Fibroblast of the conjunctiva (primary cell): ENCODE results near the gene DHRS2.
"Not testable (repeated sequence)": the region's sequence is repeated elsewhere in the genome, so short reads cannot be mapped to it uniquely, and the experiment has no call there.

Experiments used
- DNase-seq: peaks from one replicate; pipeline ENCODE4 v3.0.0-alpha.2; 2010; ENCODE audit warnings: low read depth

DHRS2 gene

DNA sequence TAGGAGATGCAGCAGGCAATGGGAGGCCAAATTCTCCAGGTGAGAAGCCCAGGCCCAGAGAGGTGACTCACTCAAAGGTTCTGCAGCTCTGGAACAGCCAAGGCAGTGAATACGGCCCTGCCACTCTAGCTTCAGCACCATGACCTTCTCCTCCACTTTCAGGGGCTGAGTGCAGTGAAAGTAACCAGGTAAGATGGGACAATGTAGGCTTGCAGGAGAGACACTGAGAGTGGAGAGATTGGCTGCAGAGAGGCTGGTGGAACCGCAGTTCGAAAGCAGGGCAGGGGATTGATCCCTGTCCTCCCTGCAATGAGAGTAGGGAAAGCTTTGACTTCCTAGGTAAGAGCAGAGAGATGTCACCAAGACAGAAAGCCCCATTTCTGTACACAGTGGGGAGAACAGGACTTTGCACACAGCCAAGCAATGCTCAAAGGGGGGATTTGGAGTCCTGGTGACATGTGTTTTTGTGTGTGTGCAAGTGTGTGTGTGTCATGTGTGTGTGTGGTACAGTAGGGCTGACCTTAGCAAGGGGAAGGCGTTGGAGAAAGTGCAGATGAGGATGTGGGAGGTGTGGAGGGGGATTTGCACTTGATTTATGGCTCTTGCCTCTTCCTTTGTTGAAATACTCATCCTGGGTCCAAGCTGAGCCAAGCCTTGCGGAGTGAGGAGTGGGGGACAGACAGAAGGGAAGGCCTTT, 12.7 kb downstream of the DHRS2 start:
- DNase-seq, result no peak

DNA sequence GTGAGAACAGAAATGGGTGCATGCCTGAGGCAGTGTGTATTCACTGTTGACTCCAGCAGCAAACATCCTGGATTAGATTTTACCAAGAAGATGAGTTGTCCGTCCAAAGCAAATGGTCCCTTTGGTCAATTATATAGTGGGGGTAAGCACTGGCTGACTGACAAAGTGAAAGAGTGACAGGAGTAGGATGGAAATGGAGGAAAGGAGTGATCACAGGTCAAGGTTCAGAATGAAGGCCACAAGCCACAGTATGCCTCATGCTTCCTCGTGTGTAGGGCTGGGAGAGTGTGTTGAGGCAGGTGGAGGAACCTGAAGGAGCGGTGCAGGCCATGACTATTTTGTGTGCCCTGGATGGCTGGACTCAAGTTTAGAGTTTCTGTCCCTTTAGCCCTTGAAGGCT, 14.3 kb downstream of the DHRS2 start:
- DNase-seq, result no peak

DNA sequence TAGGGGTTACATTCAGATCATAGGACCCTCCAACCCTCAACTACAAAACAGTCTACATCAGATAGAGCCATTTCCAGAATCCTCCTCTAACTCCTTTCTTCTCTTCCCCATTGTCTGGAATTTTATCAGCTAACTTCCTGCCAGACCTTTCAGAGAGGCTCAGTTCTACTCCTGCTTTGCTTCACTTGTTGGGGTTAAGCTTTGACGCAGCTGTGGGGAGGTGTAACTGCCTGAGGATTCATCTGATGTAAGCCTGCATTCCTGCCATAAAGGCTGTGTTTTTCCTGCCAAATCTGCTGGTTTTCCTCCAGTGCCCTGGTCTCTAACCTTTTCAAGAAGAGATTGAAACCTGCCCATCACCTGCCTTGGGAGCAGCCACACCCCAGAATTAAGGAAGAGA, 16.9 kb downstream of the DHRS2 start:
- no peak for DNase-seq

GRCh38 chr14:23654231-23654630, 18.1 kb downstream of the DHRS2 start:
- DNase-seq, result no peak

DNA sequence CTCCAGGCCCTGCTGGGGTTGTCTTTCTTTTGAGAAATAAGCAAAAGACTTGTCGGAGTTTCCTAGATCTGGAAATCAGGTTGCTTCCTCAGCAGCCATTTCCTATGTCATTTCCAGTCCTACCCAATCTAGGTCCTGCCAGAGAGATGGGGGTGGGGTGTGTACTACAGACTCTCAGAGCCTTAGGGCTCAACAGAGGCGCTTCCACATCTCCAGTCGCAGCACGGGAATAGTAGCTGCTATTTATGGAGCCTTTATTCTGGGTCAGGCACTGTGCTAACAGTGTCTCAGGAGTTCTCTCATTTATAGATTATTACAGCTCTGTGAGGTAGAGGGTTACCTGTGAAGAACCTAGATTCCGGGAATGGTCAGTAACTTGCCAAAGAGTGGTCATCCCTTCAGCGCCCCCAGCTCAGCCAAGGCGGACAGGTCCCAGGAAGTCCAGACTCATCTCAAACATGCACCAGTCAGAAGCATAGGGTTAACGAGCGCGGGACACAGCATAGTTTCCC, 21.9 kb downstream of the DHRS2 start:
- DNase-seq, result no peak

DNA sequence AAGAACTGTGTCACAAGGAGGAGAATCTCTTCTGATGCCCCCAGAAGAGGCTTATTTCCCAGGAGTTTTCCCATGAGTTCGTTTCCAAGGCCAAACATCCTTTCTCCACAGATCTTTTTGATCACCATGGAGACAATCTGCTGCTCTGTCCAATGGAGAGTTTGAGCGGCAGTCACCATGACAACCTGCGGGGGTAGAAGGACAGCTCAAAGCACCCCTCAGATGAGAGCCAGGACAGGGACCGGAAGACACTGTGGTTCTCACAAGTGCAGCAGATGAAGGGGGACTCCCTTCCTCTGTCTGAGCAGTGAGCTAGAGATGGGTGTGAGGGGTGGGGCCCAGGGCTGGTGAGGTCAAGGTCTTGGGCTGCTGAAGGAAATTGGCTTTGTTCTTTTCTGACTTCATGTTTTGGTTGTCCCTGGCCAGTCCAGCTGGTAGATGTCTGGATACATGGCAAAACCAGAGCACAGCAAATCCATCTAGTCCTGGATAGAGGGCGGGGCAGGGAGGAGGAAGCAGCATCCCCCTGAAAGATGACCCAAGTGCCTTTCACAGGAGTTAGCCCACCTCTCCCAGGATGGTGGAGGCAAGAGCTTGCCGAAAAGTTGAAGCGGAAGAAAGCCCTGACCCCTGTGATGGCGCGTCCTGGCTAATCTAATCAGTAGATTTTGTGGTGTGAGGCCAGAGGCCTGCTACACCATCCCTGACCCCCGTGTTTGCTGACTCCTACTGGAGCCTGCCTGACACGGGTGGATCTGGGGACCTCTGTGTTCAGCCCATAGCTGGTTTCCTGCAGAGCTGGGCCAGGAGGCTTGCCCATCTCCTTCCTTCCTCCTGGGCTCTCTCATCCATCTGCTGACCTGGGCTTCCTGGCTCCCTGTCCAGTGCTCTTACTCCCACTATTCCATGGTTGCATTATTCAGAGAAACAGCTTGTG, 24.4 kb downstream of the DHRS2 start:
- no peak for DNase-seq

GRCh38 chr14:23661542-23661941, 25.4 kb downstream of the DHRS2 start:
- DNase-seq, result no peak

DNA sequence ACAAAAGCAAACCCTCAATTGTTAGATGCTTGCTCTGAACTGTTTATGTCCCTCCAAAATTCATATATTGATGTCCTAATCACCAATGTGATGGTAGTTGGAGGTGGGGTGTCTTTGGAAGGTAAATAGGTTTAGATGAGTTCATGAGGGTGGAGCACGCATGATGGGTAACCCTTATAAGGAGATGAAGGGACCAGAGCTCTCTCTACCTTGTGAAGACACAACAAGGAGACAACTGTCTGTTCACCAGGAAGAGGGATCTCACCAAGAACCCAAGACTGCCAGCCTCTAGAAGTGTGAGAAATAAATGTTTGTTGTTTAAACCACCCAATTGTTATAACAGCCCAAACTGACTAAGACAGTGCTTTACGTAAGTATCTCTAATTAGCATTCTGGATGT, 27.0 kb downstream of the DHRS2 start:
- no peak for DNase-seq

- no peak for DNase-seq
Observed at GRCh38 chr14:23663711-23664110, 27.5 kb downstream of the DHRS2 start.

DNA sequence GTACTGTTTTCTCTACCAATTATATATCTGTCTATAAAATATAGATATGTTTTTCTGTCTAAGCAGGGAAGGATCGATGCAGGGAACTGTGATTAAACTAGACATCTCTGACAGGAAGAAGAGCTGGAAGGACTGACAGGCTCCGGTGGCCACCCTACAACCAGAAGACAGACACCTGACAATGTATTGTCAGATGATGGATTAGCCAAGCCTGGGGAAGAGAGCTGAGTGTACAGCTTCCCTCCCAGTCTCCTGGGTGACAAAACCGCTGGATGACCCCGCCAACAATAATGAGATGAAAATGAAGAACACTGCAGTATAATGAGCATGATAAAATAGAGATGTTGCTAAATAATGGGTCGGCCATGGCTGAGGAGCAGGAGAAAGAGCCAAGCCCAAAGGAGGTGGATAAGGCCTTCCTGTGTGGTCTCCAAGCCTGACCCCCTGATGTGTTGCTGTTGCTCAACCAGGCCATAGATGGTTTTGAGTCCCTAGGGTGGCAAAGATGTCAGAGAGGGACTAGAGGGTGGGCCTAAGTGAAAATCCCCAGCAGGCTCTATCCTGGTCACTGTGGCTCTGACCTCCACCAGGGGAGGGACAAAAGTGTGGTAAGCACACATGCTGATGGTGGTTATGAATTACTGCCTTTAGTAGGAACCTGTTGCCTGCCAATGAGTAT, 28.2 kb downstream of the DHRS2 start:
- DNase-seq, result no peak

DNA sequence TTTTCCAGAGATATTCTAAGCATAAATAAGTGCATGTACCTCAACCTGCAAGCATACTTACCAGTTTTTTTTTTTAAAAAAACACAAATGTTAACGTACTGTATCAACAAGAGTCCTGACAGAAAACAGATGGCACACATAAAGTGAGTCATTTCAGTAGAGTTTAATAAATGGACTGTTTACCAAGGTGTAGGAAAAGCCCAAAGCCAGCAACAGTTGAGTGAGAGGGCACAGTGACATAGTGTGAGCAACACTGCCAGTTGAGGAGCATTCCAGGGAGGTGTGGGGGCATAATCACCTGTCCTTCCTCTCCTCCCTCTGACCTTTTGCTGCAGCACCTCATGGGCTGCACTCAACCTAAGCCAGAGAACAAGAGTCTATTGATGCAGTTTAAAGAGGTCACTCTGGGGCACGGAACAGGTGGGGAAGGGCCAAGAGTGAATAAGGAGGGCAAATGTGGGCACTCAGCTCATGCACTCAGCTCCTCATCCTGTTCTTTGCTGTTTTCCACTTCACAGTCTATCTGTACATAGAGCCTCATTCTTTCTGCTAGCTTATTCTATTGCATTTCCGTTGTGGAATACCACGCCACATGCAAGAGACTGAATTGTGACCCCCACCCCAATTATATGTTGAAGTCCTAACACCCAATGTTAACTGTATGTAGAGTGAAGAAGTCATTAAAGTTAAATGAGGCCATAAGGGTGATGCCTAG, 29.3 kb downstream of the DHRS2 start:
- no peak for DNase-seq

DNA sequence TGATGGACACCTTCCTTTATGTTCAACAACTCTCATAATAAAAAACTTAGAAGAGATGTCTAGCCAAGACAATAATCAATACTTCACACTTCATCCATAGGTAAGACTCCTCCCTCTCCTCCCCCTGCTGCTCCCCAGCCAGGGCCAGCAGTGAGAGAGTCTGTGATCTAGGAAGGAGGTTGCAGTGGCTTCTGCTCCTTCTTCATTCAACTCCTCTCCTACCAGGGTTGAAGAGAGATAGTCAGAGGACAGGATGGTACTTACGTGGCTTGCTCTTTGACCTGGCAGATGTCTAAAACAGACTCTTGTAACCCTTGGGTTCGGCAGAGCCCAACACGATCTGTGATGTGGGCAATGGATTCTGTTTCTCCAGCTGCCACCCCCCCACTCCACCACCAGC, 31.0 kb downstream of the DHRS2 start:
- DNase-seq, result no peak

DNA sequence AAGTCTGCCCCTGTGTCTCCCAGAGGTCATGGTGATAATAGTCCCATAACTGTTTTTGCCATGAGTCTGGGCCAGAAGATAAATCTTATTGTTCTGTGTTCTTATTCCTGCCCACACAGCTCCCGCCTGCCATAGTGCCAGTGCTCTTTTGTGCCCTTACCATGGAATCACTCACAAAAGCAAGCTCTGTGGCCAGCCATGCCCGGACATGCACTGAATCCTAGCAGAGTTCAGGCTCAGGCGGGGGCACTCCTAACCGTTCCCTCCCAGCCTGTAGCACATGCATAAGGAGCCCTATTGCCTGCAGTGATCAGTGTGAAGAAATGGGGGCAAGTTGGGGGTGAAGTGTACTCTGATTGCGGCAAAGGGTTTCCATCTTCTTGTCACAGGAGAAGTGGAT, 33.3 kb downstream of the DHRS2 start:
- DNase-seq, result no peak

DNA sequence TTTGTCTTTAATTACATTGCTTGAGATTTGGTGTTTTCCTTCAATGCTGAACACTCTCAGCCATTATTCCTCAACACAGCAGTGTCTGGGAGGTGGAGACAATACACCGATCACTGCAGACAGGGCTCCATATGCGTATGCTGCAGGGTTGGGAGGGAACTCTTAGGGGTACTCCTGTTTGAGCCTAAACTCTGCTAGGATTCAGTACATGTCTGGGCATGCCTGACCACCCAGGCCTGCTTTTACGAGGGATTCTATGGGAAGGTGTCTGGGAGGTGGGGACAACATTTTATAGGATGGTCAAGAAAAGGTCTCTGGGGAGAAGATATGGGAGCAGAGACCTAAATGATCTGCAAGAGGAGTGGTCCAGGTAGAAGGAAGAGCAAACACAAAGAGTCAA, 34.3 kb downstream of the DHRS2 start:
- DNase-seq, result no peak

DNA sequence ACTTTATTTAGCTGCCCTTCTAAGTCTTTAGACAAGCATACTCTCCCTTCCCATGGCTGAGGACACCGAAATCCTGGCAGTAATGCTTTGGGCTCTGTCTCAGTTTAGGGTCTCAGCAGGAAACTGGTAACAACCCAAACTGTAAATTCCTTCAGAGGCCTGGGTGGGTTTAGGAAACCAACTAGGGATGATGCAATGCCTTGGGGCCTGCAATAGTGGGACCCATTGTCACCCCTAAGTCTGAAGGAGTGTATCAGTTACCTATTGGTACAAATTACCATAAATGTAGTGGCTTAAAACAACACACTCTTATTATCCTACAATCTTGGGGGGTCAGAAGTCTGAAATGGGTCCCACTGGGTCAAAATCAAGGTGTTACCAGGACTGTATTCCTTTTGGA, 36.0 kb downstream of the DHRS2 start:
- DNase-seq, result no peak

DNA sequence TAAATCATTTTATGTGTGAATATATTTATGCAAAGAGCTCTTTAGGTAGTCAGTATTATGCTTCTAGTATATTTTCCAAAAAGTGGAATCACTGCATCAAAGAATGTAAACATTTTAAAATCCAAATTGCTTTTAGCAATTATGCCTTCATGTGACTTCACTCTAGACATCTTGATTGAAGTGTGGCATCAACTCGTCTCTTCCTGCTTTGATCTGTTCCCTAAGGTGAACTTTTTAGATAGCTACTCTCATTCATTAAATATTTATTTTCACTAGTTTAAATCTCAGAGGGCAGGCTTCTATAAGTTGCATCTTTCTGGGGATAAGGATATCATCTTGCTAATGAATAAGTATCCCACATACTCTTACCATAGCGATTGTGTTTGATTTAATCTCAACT, 39.2 kb downstream of the DHRS2 start:
- DNase-seq, result no peak

DNA sequence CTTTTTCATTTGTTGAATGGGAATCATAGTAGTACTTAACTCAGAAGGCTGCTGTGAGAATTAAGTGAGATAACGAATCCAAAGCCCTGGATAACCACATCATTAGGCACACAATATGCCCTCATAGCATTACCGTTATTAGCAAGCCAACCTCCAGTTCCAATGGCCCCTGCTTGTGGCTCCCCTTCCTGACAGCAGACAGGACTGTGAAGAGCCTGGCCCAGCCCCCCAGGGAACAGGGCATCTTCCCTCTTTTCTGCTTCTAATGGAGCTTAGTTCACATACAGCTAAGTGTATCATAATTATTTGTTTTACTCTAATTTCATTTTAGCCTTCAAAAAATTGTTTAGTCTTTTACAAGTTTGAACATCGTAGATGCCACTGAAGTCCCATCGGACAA, 39.7 kb downstream of the DHRS2 start:
- DNase-seq, result no peak

- no peak for DNase-seq
Observed at GRCh38 chr14:23681337-23681736, 45.2 kb downstream of the DHRS2 start.

DNA sequence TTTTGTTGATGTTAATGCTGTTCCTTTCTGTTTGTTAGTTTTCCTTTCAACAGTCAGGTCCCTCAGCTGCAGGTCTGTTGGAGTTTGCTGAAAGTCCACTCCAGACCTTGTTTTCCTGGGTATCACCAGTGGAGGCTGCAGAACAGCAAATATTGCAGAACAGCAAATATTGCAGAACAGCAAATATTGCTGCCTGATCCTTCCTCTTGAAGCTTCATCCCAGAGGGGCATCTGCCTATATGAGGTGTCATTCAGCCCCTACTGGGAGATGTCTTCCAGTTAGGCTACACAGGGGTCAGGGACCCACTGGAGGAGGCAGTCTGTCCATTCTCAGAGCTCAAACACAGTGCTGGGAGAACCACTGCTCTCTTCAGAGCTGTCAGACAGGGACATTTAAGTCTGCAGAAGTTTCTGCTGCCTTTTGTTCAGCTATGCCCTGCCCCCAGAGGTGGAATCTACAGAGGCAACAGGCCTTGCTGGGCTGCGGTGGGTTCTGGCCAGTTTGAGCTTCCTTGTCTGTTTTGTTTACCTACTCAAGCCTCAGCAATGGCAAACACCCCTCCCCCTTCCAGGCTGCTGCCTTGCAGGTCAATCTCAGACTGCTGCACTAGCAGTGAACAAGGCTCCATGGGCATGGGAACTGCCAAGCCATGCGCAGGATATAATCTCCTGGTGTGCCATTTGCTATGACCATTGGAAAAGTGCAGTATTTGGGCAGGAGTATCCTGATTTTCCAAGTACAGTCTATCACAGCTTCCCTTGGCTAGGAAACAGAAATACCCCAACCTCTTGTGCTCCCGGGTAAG, 53.7 kb downstream of the DHRS2 start:
- DNase-seq, result not testable (repeated sequence)

GRCh38 chr14:23692416-23692815, 56.3 kb downstream of the DHRS2 start:
- no peak for DNase-seq

DNA sequence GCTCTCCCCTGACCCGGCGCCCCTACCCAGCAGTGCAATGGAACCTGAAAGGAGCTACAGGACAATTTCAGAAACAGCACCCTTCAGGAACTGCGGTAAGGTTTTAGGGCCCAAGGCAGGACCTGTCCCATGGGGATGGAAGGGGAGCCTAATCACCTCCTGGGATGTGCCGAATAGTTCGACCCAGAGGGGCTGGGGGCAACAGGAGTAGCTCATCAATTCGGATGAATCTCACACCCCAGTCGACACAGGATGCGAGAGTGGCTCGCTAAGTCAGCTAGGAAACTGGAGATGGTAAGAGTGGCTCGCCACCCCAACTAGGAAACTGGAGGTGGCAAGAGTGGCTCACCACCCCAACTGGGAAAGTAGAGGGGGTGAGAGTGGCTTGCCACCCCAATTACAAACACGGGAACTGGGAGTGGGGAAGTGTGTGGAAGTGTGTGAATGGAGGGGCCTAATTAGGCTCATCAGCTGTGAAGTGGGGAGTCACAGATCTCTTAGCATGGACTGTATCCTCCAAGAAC, 57.1 kb downstream of the DHRS2 start:
- no peak for DNase-seq
